Natural killer cell (primary cell): ENCODE measurements around the gene TBCEL. TPM values are rescaled to one million over a fixed set of nuclear protein-coding genes. Genes with fewer than 3 reads are reported as not detected.

Source experiments
- ATAC-seq, 3 donors: fragments of 150-1000 bp in 2 of 3; fragments of 200-7000 bp in 1 of 3; cut with Tn5 transposase; 1 replicate in 1 of 3; 2 replicates in 2 of 3; pipeline ENCODE4 v1.10.0; 2021; ENCODE audit warnings: mild to moderate bottlenecking in 2 of 3, moderate library complexity in 2 of 3
- DNase-seq, 2 donors: peaks; one replicate each; pipeline versions ENCODE4 v3.0.0 to v3.0.0-alpha.2; 2013 to 2021; ENCODE audit warnings: mixed read lengths in 1 of 2
- H3K27ac ChIP-seq: one replicate; pipeline ENCODE4 v1.5.1; 2013; ENCODE audit warnings: mild to moderate bottlenecking, low read length
- H3K27me3 ChIP-seq: one replicate; pipeline ENCODE4 v1.6.1; 2013; ENCODE audit warnings: low read length; ENCODE audit not compliant: control insufficient read depth, insufficient read depth
- H3K36me3 ChIP-seq: one replicate; pipeline ENCODE4 v1.6.1; 2013; ENCODE audit warnings: low read length; ENCODE audit not compliant: control insufficient read depth, insufficient read depth
- H3K4me1 ChIP-seq: one replicate; pipeline ENCODE4 v1.6.1; 2013; ENCODE audit warnings: low read length; ENCODE audit not compliant: control insufficient read depth, insufficient read depth
- H3K4me3 ChIP-seq: one replicate; pipeline ENCODE4 v1.5.1; 2013; ENCODE audit warnings: low read length
- H3K9me3 ChIP-seq: one replicate; pipeline ENCODE4 v1.6.1; 2013; ENCODE audit warnings: low read length; ENCODE audit not compliant: control insufficient read depth, insufficient read depth
- H3K27ac Mint-ChIP-seq, 2 donors: one replicate each; pipeline ENCODE4 v1.8.0; 2022; ENCODE audit warnings: mild to moderate bottlenecking in 2 of 2, mixed read lengths in 2 of 2, moderate library complexity in 1 of 2
- H3K27me3 Mint-ChIP-seq, 2 donors: one replicate each; pipeline ENCODE4 v1.8.0; 2022; ENCODE audit warnings: low read depth in 2 of 2, mixed read lengths in 2 of 2
- H3K36me3 Mint-ChIP-seq: one replicate; pipeline ENCODE4 v1.8.0; 2022; ENCODE audit warnings: mixed read lengths
- H3K4me1 Mint-ChIP-seq, 2 donors: one replicate each; pipeline ENCODE4 v1.8.0; 2022; ENCODE audit warnings: mixed read lengths in 2 of 2
- H3K4me3 Mint-ChIP-seq: one replicate; pipeline ENCODE4 v1.8.0; 2022; ENCODE audit warnings: mild to moderate bottlenecking, moderate library complexity, mixed read lengths
- H3K9me3 Mint-ChIP-seq, 2 donors: one replicate each; pipeline ENCODE4 v1.8.0; 2022; ENCODE audit warnings: mixed read lengths in 2 of 2
- CTCF ChIP-seq: fragments of 200-600 bp; IDR thresholded peaks from one replicate; pipeline ENCODE4 v1.8.0; 2022; ENCODE audit warnings: antibody characterized with exemption
- whole genome bisulfite sequencing: methylation state at CpG from one replicate; pipeline ENCODE4 v1.1.7; 2013; ENCODE audit warnings: missing lambda C conversion rate; ENCODE audit not compliant: insufficient coverage; 5-methylcytosine and 5-hydroxymethylcytosine counted together
- intact Hi-C: fragments of 100-400 bp; cut with micrococcal nuclease; formaldehyde crosslinking; loops from one replicate; pipeline ENCODE4 v1.14.2; 2022
- total RNA-seq, 4 donors: library from RNA; stranded (reverse); fragments of 120-200 nt in 1 of 4; gene quantifications; one replicate each; pipeline versions ENCODE4 v1.2.3 to v1.2.4, GENCODE V29; 2013 to 2022

TBCEL gene
- total RNA-seq, 3 donors from 2014 or later (not counting 1 experiment from before 2014, with no cell fraction given) = 34.0 to 40.2 (median 37.9) TPM

- Histone ChIP-seq H3K27ac (no peak overlapping the region), H3K4me1 (no peaks in the 10 kb centered on the region), H3K36me3 (no peaks in the 10 kb centered on the region), H3K9me3 (peaks cover 1% of the 10 kb centered on the region), H3K27me3 (no peaks in the 10 kb centered on the region), H3K4me3 (no peak overlapping the region)
- Mint-ChIP-seq H3K4me1 (no peaks in the 10 kb centered on the region), H3K27ac (no peak overlapping the region), H3K36me3 (no peaks in the 10 kb centered on the region), H3K27me3 (peaks cover 5 to 22% of the 10 kb centered on the region in 2 donors), H3K4me3 (no peak overlapping the region), H3K9me3 (no peaks in the 10 kb centered on the region)
- intact Hi-C loops = no loop called here
- TF ChIP-seq CTCF = no peak
- no peak for ATAC-seq
- WGBS = 95% methylated on average over 30 of the region's 30 CpGs
- DNase-seq = no peak
Observed at GRCh38 chr11:121127809-121128208, 103.9 kb downstream of the TBCEL start.

- H3K27me3 ChIP-seq = no peaks in the 10 kb centered on the region
- no peak overlapping the region for H3K4me3 ChIP-seq
- no peak for TF ChIP-seq CTCF
- no peaks in the 10 kb centered on the region for H3K4me1 ChIP-seq
- intact Hi-C loops = no loop called here
- H3K27ac Mint-ChIP-seq = no peak overlapping the region
- H3K9me3 Mint-ChIP-seq = no peaks in the 10 kb centered on the region
- H3K27me3 Mint-ChIP-seq = peaks cover 2 to 16% of the 10 kb centered on the region in 2 donors
- no peaks in the 10 kb centered on the region for H3K4me1 Mint-ChIP-seq
- no peaks in the 10 kb centered on the region for H3K36me3 ChIP-seq
- H3K4me3 Mint-ChIP-seq = no peak overlapping the region
- 93% methylated on average over 29 of the region's 29 CpGs for WGBS
- no peaks in the 10 kb centered on the region for H3K9me3 ChIP-seq
- ATAC-seq (no peak), DNase-seq (no peak)
- no peaks in the 10 kb centered on the region for H3K36me3 Mint-ChIP-seq
- no peak overlapping the region for H3K27ac ChIP-seq
Observed at GRCh38 chr11:121129362-121130340, 105.7 kb downstream of the TBCEL start.

GRCh38 chr11:121131656-121132055 lies 107.8 kb downstream of the TBCEL start:
- H3K36me3 Mint-ChIP-seq = no peaks in the 10 kb centered on the region
- H3K4me3 ChIP-seq = no peak overlapping the region
- intact Hi-C loops = no loop called here
- TF ChIP-seq CTCF = no peak
- no peak overlapping the region for H3K4me3 Mint-ChIP-seq
- H3K27ac ChIP-seq = no peak overlapping the region
- no peak overlapping the region for H3K27ac Mint-ChIP-seq
- H3K4me1 Mint-ChIP-seq = no peaks in the 10 kb centered on the region
- H3K27me3 Mint-ChIP-seq = peaks cover 2 to 16% of the 10 kb centered on the region in 2 donors
- H3K9me3 Mint-ChIP-seq = no peaks in the 10 kb centered on the region
- DNase-seq (no peak), ATAC-seq (no peak)
- 90% methylated on average over 4 of the region's 6 CpGs for WGBS
- H3K4me1 ChIP-seq = no peaks in the 10 kb centered on the region
- H3K27me3 ChIP-seq = no peaks in the 10 kb centered on the region
- H3K36me3 ChIP-seq = no peaks in the 10 kb centered on the region
- no peaks in the 10 kb centered on the region for H3K9me3 ChIP-seq
